Measurements from ENCODE around the gene MFRP.

The MFRP gene

DNA sequence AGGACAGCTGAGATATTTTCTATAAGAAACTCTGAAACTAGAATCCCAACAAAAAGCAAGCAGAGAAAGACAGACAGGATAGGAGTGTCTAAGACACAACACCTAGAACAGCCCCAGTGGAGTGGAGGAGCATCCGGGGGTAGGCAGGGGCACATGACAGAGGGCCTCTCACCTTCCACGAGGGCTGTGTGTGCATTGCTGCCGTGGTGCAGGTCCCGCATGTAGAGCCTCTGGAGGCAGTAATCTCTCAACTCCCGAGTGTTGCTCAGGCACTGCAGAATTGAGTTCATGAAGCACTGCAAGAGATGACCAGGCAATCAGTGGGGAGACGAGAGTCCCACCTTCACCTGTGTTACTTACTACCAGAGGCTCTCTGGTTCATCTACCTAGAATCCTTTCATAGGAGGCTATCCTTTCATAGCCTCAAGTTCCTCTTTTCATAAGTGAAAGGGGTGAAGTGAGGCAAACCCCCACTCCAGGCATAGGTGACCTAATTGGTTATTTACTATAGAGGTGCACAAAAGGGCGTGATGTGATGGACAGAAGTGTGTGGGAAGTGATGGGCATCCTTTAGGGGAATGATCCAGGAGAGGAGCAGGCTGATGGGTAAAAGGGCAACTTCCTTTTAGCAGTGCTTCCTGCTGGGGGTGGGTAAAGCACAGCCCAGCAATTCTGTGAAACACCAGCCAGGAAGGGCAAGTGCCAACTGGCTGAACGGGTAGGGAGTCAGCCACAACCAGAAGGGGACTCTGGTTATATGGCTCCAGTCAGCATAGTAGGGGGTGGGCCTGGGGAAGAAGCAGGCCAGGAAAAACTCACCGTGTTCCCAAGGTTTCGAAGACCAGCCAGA is 13.1 kb upstream of the MFRP start:
- DNase-seq (ENCODE audit: low read depth): no peak

DNA sequence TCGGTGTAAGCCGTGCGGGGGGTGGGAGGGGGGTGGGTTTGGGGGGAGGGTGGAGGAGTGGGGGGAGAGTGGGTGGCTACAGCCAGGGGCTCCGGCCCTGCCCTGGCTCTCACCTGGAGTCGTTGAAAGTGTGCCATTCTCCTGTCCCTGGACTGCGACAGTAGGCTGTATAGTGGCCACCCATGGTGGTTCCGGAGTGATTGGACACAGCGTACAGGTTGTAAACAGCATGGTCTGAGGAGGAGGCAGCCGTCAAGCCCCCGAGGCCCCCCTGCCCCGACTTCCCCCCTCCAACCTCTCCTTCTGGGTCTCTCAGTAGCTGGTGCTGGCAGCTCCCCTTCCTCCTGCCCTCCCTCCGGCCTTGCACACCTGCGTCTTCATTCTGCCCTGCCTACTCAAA is 10.6 kb upstream of the MFRP start:
- no peak for DNase-seq (ENCODE audit: low read depth)

GRCh38 chr11:119356349-119357031 is 10.0 kb upstream of the MFRP start:
- DNase-seq (ENCODE audit: low read depth): peak; percentile 41

GRCh38 chr11:119355091-119355843 is 8.8 kb upstream of the MFRP start:
- DNase-seq (ENCODE audit: low read depth): no peak

DNA sequence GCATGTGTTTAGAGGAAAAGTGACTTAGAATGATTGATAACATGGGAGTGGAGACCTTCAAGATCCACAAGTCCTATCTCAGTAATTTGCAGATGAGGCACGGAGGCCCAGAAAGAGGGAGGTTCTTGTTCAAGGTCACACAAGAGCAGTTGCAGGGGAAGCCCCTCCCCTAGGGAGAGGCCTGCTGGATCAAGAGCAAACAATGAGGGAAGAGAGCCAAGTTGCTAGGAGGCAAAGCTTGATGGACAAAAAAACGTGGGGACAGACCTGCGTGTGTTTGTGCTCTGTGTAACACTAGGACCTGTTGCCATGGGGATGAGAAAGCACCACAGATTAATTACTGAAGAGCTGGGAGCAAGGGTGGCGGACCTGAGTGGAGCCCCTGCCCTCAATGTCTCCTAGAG is 6.4 kb upstream of the MFRP start:
- no peak for DNase-seq (ENCODE audit: low read depth)

DNA sequence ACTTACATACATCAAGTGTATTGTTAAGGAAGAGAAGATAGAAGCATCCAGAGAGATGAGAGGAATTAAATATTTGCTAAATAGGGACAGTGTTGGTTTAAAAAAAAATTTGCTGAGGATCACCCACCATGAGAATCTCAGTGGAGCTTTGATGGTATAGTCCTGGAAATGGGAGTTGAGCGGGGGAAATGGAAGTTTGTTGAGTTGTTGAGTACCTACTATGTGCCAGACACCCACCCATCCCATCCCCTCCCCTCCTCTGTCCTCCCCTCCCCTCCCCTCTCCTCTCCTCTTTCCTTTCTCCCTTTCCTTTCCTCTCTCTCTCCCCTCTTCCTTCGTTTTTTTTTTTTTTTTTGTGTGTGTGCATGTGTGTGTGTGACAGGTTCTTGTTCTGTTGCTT is 4.7 kb upstream of the MFRP start:
- DNase-seq (ENCODE audit: low read depth): no peak

GRCh38 chr11:119350302-119350701 is 3.8 kb upstream of the MFRP start:
- no peak for DNase-seq (ENCODE audit: low read depth)

DNA sequence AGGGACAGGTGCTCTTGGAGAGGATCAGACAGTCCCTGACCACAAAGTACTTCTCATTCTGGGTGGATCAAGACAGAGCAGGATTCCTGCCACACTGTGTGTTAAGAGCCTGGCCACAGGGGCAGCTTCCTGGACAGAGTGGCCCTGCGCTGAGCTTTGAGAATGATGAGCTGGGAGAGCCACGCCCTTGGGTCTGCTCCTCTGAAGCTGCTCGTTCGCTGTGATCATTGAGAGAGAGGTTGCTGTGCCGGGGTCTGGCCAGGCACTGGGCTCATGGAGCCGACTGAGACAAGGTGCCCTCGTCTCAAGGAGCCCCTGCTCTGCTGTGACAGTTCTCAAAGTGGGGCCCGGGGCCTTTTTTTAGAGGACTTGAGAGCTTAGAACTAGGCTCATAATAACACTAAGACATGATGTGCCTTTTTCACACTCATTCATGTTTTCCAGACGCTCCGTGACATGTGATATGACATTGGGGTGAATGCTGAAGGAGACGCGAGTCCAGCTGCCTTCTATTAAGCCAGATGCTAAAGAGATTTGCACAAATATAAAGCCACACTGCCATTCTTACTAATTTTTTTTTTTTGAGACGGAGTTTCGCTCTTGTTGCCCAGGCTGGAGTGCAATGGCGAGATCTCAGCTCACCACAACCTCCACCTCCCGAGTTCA is 1.6 kb upstream of the MFRP start:
- DNase-seq (ENCODE audit: low read depth): no peak

DNA sequence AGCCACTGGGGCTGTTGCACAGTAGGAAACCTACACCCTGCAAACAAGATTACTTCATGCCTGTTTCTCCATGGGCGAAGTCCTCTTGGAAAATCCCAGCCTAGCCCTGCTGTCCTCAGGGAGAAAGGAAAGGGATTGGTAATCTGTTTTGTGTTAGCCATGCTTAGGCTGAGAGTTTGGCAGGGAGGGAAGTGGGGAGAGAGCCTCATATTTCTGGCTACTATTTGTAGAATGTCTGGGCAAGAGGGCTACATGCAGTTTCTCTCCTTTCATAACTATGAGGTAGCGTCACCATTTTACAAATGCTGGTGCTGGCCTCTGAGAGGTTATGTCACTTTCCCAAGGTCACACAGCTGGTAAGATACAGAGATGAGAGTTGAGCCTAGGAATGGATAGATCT is 737 bp upstream of the MFRP start:
- DNase-seq (ENCODE audit: low read depth): no peak

DNA sequence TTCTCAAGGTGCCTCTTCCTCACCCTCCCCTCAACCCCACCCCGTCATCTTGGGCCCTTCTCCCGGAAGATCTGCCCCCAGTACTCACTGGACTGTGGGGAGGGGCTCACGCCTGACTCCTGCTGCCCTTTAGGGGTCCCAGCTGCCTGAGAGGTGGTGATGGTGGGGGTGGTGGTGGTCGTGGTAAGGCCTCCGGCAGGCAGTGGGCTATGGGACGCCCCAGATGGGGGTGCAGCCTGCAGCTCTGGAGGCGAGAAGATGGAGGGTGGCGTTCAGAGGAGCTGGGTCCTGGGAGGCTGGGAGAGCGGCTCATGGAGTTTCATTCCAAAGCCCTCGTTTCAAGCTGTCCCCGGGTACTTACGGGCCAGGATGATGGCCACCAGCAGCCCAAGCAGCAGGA is 820 bp downstream of the MFRP start:
- DNase-seq (ENCODE audit: low read depth): no peak

- no peak for DNase-seq (ENCODE audit: low read depth)
These were observed 2.1 kb downstream of the MFRP start for GRCh38 chr11:119344291-119345010.

DNA sequence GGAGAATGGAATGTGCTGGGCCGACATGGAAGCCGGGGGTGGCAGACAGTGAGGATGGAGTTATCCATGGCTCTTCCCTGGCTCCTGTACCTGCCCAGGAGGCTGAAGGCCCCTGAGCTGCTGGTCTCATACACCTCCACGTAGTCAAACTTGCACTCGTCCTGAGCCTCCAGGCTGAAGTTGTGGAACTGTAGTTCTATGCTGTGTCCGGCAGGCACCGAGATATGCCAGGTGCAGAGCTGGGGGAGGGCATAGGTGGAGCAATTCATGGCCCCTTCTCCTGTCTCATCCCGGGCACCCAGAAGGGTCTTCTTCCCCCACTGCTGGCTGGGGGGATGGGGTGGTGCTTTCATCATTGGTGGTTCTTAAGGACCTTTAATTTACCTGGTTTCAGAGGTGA is 2.8 kb downstream of the MFRP start:
- DNase-seq (ENCODE audit: low read depth): no peak

DNA sequence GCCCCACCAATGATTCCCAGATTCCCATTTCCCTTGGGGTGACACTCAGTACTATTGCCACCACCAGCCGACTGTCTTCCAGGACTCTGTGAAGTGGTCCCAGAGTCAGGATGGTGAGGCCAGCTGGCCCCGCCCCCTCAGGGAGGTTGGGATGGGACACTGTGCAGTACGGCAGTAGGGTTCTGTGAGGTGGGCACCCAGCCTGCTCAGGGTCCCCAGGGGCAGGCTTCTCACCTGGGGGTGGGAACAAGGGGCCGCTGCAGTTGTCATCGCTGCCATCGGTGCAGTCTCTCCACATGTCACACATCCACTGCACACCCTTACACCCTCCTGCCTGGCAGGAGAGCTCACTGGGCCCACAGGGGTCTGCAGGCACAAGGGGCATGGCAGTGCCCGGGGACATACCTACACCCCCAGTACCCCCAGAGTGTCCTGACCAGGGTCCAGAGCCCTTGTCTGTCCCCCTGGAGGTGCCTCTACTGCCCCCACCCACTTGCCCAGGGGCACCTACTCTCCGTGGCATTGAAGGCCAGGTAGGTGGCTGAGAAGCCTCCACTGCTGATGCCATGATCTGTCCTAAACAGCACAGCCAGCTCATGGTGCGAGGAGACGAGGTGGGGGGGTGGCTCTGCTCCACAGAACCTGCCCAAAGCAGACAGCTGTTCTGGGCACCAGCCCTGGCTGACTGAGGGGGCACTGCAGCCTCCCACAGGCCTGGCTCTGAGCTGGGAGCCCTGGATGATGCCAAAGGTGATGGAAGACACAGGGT is 4.0 kb downstream of the MFRP start:
- no peak for DNase-seq (ENCODE audit: low read depth)

DNA sequence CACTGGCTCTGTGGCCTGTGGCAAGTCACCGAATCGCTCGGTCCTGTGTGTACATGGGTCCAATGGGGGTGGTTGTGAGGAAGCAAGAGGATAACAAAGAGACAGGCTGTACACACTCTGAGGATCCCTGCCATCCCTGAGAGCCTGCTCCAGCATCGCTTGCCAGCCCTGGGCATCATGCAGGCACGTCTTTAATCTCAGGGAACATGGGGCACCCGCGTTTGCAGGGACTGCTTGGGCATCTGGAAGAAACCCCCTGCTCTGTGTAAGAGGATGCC is 4.5 kb downstream of the MFRP start:
- no peak for DNase-seq (ENCODE audit: low read depth)

GRCh38 chr11:119341222-119342022 is 5.1 kb downstream of the MFRP start:
- no peak for DNase-seq (ENCODE audit: low read depth)

DNA sequence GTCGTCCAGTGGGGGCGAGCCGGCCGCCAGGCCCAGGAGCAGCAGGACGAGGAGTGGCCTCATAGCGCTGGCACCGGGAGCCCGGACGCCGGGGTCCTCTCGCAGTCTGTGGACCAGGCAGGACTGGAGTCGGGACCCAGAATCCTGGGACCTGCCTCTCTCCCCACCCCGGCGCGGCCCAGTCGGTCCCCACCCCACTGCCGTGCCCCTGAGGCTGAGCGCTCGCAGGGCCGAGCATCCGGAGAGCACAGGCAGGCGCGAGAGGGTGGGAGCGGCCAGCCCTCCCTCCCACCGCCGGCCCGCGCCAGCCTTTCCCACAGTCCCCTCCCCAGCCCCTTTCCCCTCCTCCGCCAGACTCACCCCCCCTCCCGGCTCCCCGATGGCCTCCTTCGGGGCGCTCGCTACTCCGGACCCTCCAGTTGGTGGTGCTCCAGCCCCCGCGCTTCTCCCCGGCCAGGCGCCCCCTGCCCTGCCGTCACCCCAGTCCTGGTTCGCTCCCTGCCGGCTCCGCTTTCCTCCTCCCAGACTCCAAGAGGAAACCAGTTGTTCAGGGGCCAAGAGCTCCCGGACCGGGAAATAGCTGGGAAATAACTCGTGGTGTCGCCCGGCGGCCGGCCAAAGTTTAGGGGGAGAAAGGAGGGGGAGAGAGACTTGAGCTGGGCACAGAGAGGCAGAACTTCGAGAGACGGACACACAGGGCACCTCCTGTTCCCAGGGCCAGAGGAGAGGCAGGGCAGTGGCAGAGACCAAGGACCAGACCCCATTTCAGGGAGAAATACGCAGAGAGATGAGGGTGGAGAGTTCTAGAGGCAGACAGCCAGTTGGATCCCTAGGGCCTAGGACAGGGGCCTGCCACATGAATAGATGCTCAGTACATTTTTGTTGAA is 5.9 kb downstream of the MFRP start, which contains the start of gene C1QTNF5:
Gene C1QTNF5, minus strand, starts transcription at position 549 of the 887 bp plus-strand sequence. Its CDS starts 486 bp downstream, at position 63.
- DNase-seq (ENCODE audit: low read depth): no peak

GRCh38 chr11:119339589-119340334 is 6.7 kb downstream of the MFRP start:
- DNase-seq (ENCODE audit: low read depth): no peak

DNA sequence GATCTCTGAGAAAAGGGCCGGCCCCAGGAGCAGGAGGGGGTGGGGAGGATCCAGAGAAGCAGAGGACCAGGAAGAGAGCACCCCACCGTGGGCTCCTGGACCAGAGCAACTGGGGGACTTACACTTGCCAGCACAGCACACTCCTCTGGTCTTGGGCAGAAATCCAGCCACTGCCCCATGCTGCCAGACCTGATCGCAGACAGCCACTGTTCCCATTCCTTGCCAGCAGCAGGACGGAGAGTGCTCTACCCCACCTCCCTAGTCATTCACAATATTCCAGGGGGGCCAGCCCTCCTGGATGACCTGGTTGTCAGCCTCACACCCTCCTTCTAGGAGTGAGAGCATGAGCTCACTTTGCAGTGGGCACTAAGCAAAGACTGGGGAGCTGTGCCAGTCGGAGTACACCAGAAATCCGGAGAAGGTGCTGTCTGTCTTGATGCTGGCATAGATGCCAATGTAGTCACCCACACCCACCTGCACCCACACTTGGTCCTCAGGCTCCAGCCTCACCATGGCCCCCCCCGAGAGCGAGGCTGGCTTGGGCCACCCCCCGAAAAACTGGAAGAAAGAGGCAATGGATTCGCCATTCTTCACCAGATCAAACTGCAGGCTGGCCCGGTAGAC is 7.4 kb downstream of the MFRP start:
- DNase-seq (ENCODE audit: low read depth): no peak

Data from stimulated activated CD8-positive, alpha-beta memory T cell treated with anti-CD3 and anti-CD28 coated beads, Interleukin-12 subunit alpha, Interleukin-12 subunit beta, amount 100 ng/mL, for 4 hours (primary cell).